ENCODE measurements around the gene EFNB1. TPM values are rescaled to one million over a fixed set of nuclear protein-coding genes. Genes with fewer than 3 reads are reported as not detected.
"Not testable (repeated sequence)": the region's sequence is repeated elsewhere in the genome, so short reads cannot be mapped to it uniquely, and the experiment has no call there.

EFNB1 gene
- total RNA-seq (ENCODE audit: unreplicated experiment): 5.9 TPM
- long read RNA-seq: 0 reads

GRCh38 chrX:68828740-68829581 is at the start of gene EFNB1:
Gene EFNB1 (plus strand): TSS chrX:68829021. CDS start chrX:68829777, 756 bp downstream.
- TF ChIP-seq CTCF (IDR thresholded peaks at IDR 0.05; ENCODE audit: partially characterized antibody, unreplicated experiment): no peak
- H3K9me3 Mint-ChIP-seq (ENCODE audit: unreplicated experiment): peaks cover 2% of the 10 kb centered on the region
- H3K27ac Mint-ChIP-seq (ENCODE audit: unreplicated experiment): no peak within 1 kb of the TSS
- H3K4me3 Mint-ChIP-seq (ENCODE audit: unreplicated experiment): peak within 1 kb of the TSS; percentile 81
- DNase-seq: peak; percentile 86
- no peaks in the 10 kb centered on the region for H3K36me3 Mint-ChIP-seq (ENCODE audit: unreplicated experiment)
- H3K4me1 Mint-ChIP-seq (ENCODE audit: low read depth, unreplicated experiment): peaks cover 7% of the 10 kb centered on the region
- peaks cover 10% of the 10 kb centered on the region for H3K27me3 Mint-ChIP-seq (ENCODE audit: unreplicated experiment)

GRCh38 chrX:68781295-68781694 is 47.5 kb upstream of the EFNB1 start:
- not testable (repeated sequence) for H3K4me1 Mint-ChIP-seq (ENCODE audit: low read depth, unreplicated experiment); H3K27me3 Mint-ChIP-seq (ENCODE audit: unreplicated experiment); H3K36me3 Mint-ChIP-seq (ENCODE audit: unreplicated experiment); H3K9me3 Mint-ChIP-seq (ENCODE audit: unreplicated experiment); H3K27ac Mint-ChIP-seq (ENCODE audit: unreplicated experiment); DNase-seq; H3K4me3 Mint-ChIP-seq (ENCODE audit: unreplicated experiment)

- DNase-seq: no peak
- Mint-ChIP-seq H3K27ac (ENCODE audit: unreplicated experiment) (no peak overlapping the region), H3K27me3 (ENCODE audit: unreplicated experiment) (no peaks in the 10 kb centered on the region), H3K4me3 (ENCODE audit: unreplicated experiment) (no peak overlapping the region), H3K9me3 (ENCODE audit: unreplicated experiment) (no peaks in the 10 kb centered on the region), H3K4me1 (ENCODE audit: low read depth, unreplicated experiment) (no peaks in the 10 kb centered on the region), H3K36me3 (ENCODE audit: unreplicated experiment) (no peaks in the 10 kb centered on the region)
- TF ChIP-seq CTCF (IDR thresholded peaks at IDR 0.05; ENCODE audit: partially characterized antibody, unreplicated experiment): no peak
Measured at GRCh38 chrX:68784816-68785215, 44.0 kb upstream of the EFNB1 start.

GRCh38 chrX:68786581-68786980 is 42.2 kb upstream of the EFNB1 start:
- not testable (repeated sequence) for H3K9me3 Mint-ChIP-seq (ENCODE audit: unreplicated experiment); H3K27me3 Mint-ChIP-seq (ENCODE audit: unreplicated experiment); H3K4me3 Mint-ChIP-seq (ENCODE audit: unreplicated experiment)

GRCh38 chrX:68789966-68790365 is 38.9 kb upstream of the EFNB1 start:
- Mint-ChIP-seq H3K9me3 (ENCODE audit: unreplicated experiment) (peaks cover 2% of the 10 kb centered on the region), H3K4me1 (ENCODE audit: low read depth, unreplicated experiment) (no peaks in the 10 kb centered on the region), H3K27ac (ENCODE audit: unreplicated experiment) (no peak overlapping the region), H3K4me3 (ENCODE audit: unreplicated experiment) (no peak overlapping the region), H3K27me3 (ENCODE audit: unreplicated experiment) (no peaks in the 10 kb centered on the region), H3K36me3 (ENCODE audit: unreplicated experiment) (no peaks in the 10 kb centered on the region)
- TF ChIP-seq CTCF (IDR thresholded peaks at IDR 0.05; ENCODE audit: partially characterized antibody, unreplicated experiment): no peak
- DNase-seq: no peak

More at GRCh38 chrX:68786581-68786980, 42.2 kb upstream of the EFNB1 start:
- not testable (repeated sequence) for DNase-seq; H3K4me1 Mint-ChIP-seq (ENCODE audit: low read depth, unreplicated experiment); H3K36me3 Mint-ChIP-seq (ENCODE audit: unreplicated experiment); H3K27ac Mint-ChIP-seq (ENCODE audit: unreplicated experiment)

GRCh38 chrX:68792083-68792482 is 36.7 kb upstream of the EFNB1 start:
- Mint-ChIP-seq H3K4me1 (ENCODE audit: low read depth, unreplicated experiment) (no peaks in the 10 kb centered on the region), H3K36me3 (ENCODE audit: unreplicated experiment) (no peaks in the 10 kb centered on the region), H3K9me3 (ENCODE audit: unreplicated experiment) (peaks cover 2% of the 10 kb centered on the region), H3K27me3 (ENCODE audit: unreplicated experiment) (no peaks in the 10 kb centered on the region), H3K4me3 (ENCODE audit: unreplicated experiment) (no peak overlapping the region), H3K27ac (ENCODE audit: unreplicated experiment) (no peak overlapping the region)
- no peak for TF ChIP-seq CTCF (IDR thresholded peaks at IDR 0.05; ENCODE audit: partially characterized antibody, unreplicated experiment)
- no peak for DNase-seq

Measured in glutamatergic neuron (in vitro differentiated cells).